SU-DHL-6 (cell line): ENCODE data around the gene TMEM239.

Experiments
- CTCF ChIP-seq: fragments of 200-600 bp; sonication (generic); IDR thresholded peaks from one replicate; pipeline ENCODE4 v1.5.1; 2017; ENCODE audit warnings: antibody characterized with exemption, mild to moderate bottlenecking, low read length, moderate library complexity; ENCODE audit not compliant: insufficient read depth, poor library complexity, severe bottlenecking
- EZH2phosphoT487 ChIP-seq: fragments of 200-600 bp; sonication (generic), shearing (Covaris generic); conservative IDR thresholded peaks from 2 replicates; pipeline ENCODE4 v1.6.1; 2018; ENCODE audit warnings: mild to moderate bottlenecking, antibody characterized with exemption, low read length, moderate library complexity, mixed read lengths

- TF ChIP-seq CTCF (no peak), EZH2phosphoT487 (no peak)
Measured at GRCh38 chr20:2773812-2774211, 42.4 kb upstream of the TMEM239 start.
